GM13977 (cell line): ENCODE results near the gene DMKN.

Source experiments
- DNase-seq: peaks from one replicate; pipeline ENCODE4 v3.0.0; 2012; ENCODE audit warnings: low spot score
- in situ Hi-C: fragments of 300-500 bp; cut with MboI; formaldehyde crosslinking; loops from one replicate; pipeline ENCODE4 v1.12.0; 2022; ENCODE audit warnings: low sequenced_read_pairs, low pct_unique_long_range_greater_than_20kb, mixed read lengths, inconsistent platforms; ENCODE audit not compliant: unreplicated experiment
- TF ChIP-seq, protein P1 (sequence below): IDR thresholded peaks from 2 replicates; pipeline ENCODE4 v1.5.1; 2012; ENCODE audit warnings: mild to moderate bottlenecking, control low read depth; ENCODE audit not compliant: insufficient read depth; ENCODE audit errors: extremely low read depth, missing control alignments

DMKN gene

DNA sequence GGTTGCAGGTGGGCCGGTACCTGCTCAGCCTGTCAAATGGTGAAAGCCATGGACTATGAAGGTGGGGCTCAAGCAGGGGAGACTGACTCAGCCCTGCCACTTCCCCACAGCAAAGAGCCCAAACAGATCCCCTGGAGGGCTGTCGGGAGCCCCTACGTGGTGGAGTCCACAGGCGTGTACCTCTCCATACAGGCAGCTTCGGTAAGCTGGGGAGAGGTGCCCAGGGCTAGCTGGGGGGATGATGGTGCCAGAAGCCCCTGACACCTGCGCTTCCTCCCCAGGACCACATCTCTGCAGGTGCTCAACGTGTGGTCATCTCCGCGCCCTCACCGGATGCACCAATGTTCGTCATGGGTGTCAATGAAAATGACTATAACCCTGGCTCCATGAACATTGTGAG is 28.8 kb upstream of the DMKN start:
- TF ChIP-seq, protein P1, sequence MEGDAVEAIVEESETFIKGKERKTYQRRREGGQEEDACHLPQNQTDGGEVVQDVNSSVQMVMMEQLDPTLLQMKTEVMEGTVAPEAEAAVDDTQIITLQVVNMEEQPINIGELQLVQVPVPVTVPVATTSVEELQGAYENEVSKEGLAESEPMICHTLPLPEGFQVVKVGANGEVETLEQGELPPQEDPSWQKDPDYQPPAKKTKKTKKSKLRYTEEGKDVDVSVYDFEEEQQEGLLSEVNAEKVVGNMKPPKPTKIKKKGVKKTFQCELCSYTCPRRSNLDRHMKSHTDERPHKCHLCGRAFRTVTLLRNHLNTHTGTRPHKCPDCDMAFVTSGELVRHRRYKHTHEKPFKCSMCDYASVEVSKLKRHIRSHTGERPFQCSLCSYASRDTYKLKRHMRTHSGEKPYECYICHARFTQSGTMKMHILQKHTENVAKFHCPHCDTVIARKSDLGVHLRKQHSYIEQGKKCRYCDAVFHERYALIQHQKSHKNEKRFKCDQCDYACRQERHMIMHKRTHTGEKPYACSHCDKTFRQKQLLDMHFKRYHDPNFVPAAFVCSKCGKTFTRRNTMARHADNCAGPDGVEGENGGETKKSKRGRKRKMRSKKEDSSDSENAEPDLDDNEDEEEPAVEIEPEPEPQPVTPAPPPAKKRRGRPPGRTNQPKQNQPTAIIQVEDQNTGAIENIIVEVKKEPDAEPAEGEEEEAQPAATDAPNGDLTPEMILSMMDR = no peak
- DNase-seq = no peak
- in situ Hi-C loops = no loop called here

- in situ Hi-C loops = no loop called here
Measured at GRCh38 chr19:35540356-35540927, 27.0 kb upstream of the DMKN start.

GRCh38 chr19:35539850-35540249 is 26.4 kb upstream of the DMKN start:
- in situ Hi-C loops = no loop called here
- TF ChIP-seq, protein P1 = no peak
- no peak for DNase-seq

More at GRCh38 chr19:35540356-35540927, 27.0 kb upstream of the DMKN start:
- TF ChIP-seq, protein P1 = no peak
- no peak for DNase-seq

DNA sequence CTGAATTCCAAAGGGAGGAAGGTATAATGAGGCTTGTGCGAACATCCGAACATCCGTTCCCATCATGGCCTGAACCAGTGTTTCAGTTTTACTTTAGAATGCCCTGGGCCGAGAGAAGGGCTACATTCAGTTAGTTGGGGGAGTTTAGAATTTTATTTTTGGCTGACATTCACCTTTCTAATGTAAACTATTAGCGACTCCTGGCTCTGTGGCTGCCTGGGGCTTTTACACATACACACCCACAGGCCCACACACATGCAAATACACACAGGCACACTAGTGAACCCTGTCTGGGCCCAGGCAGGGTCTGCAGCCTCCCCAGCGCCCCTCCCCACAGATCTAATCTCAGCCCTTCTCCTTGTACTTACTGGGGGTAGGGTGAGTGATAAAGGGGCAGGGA is 25.9 kb upstream of the DMKN start:
- DNase-seq = peak; percentile 66
- in situ Hi-C loops = no loop called here
- TF ChIP-seq, protein P1 = no peak

DNA sequence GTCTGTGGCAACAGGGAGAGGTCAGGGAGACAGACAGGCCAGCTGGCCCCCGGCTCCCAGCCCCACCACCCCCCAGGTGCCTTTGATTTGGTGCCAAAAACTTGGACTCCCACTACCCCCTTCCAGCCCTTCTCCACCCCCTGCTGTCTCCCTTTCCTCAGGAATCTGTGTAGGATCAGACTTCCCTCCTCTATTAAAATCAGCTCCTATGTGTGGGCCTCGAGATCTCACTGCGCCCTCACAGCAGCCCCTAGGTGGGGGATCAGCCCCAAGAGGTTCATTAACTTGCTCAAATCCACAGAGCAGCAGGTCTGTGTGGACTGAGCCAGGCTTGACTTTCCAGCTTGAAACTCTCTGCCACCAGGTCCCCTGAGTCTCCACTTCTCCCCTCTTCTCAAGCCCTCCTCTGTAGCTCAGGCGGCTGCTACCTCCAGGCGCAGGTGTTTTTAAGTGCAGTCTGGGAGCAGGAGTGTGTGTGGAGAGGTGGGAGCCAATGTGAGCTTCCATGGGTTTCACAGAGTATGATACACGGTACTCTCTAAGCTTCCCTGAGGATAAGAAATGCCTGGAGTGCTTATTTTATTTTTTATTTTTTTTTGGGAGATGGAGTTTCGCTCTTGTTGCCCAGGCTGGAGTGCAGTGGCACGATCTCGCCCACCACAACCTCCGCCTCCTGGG is 21.5 kb upstream of the DMKN start:
- no peak for DNase-seq
- TF ChIP-seq, protein P1 = no peak
- in situ Hi-C loops = no loop called here

DNA sequence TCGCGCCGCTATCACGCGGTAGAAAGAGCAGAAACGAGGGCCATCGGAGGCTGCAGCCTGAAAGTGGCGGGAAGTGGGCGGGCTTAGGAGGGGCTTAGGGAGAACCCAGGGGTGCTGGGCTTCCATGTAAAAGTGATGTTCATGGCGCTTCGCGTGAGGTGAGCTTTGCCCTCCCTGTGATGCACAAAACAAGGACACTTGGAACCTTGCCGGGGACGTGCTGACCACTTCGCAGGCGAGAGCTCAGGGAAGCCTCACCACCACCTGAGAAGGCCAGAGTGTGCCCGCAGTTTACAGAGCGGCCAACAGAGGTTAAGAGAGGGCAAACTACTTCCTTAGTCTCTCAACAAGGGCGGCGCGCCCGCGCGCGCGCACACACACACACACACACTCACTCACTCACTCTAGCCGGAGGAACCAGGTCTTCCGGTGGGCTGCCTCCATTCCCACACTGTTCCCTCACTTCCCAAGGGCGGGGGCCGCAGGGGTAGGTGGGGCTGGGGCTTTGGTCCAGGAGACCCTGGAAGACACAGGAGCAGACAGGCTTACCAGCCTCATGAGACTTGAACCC is 20.5 kb upstream of the DMKN start:
- in situ Hi-C loops = no loop called here
- TF ChIP-seq, protein P1 = no peak
- DNase-seq = no peak
